Astrocyte (in vitro differentiated cells and primary cell): ENCODE data around the gene VOPP1. TPM values are rescaled to one million over a fixed set of nuclear protein-coding genes. Genes with fewer than 3 reads are reported as not detected.

Source experiments
- DNase-seq: peaks from one replicate; pipeline ENCODE4 v3.0.0-alpha.2; 2010; ENCODE audit warnings: low read depth
- FAIRE-seq: peaks from 2 replicates; lab custom pipeline; 2011; peaks lifted over from hg19 to GRCh38; lab: Jason Lieb, UNC
- H2AFZ ChIP-seq: 2 replicates; pipeline ENCODE4 v1.6.0; 2012; ENCODE audit warnings: low read depth, low read length, inconsistent platforms
- H3K27ac ChIP-seq: 2 replicates; pipeline ENCODE4 v1.5.1; 2011; ENCODE audit warnings: low read depth, low read length, inconsistent platforms
- H3K27me3 ChIP-seq: 2 replicates; pipeline ENCODE4 v1.6.0; 2011; ENCODE audit warnings: low read length, inconsistent platforms; ENCODE audit not compliant: insufficient read depth
- H3K36me3 ChIP-seq: 2 replicates; pipeline ENCODE4 v1.5.1; 2011; ENCODE audit warnings: low read length, inconsistent platforms; ENCODE audit not compliant: insufficient read depth
- H3K4me1 ChIP-seq: 2 replicates; pipeline ENCODE4 v1.5.1; 2011; ENCODE audit warnings: low read length, inconsistent platforms; ENCODE audit not compliant: insufficient read depth
- H3K4me2 ChIP-seq: 2 replicates; pipeline ENCODE4 v1.6.0; 2012; ENCODE audit warnings: low read length, inconsistent platforms
- H3K4me3 ChIP-seq: 2 replicates; pipeline ENCODE4 v1.5.1; 2011; ENCODE audit warnings: low read depth, mild to moderate bottlenecking, low read length, inconsistent platforms; ENCODE audit not compliant: insufficient read depth
- H3K79me2 ChIP-seq: 2 replicates; pipeline ENCODE4 v1.6.0; 2012; ENCODE audit warnings: mild to moderate bottlenecking, low read length, inconsistent platforms; ENCODE audit not compliant: insufficient read depth
- H3K9ac ChIP-seq: 2 replicates; pipeline ENCODE4 v1.6.0; 2012; ENCODE audit warnings: mild to moderate bottlenecking, low read length, inconsistent platforms
- H3K9me3 ChIP-seq: 2 replicates; pipeline ENCODE4 v1.5.1; 2012; ENCODE audit warnings: low read depth, mild to moderate bottlenecking, low read length, inconsistent platforms; ENCODE audit not compliant: insufficient read depth
- H4K20me1 ChIP-seq: 2 replicates; pipeline ENCODE4 v1.6.0; 2012; ENCODE audit warnings: low read length, inconsistent platforms; ENCODE audit not compliant: insufficient read depth
- H3K27ac Mint-ChIP-seq: one replicate; pipeline ENCODE4 v1.8.0; 2021; ENCODE audit warnings: mild to moderate bottlenecking, mixed read lengths; ENCODE audit not compliant: unreplicated experiment
- H3K27me3 Mint-ChIP-seq: one replicate; pipeline ENCODE4 v1.8.0; 2021; ENCODE audit warnings: low read depth, mixed read lengths; ENCODE audit not compliant: unreplicated experiment
- H3K36me3 Mint-ChIP-seq: one replicate; pipeline ENCODE4 v1.8.0; 2021; ENCODE audit warnings: low read depth, mixed read lengths; ENCODE audit not compliant: unreplicated experiment
- H3K4me1 Mint-ChIP-seq: one replicate; pipeline ENCODE4 v1.8.0; 2021; ENCODE audit warnings: low read depth, mixed read lengths; ENCODE audit not compliant: unreplicated experiment
- H3K4me3 Mint-ChIP-seq: one replicate; pipeline ENCODE4 v1.8.0; 2021; ENCODE audit warnings: mild to moderate bottlenecking, moderate library complexity, mixed read lengths; ENCODE audit not compliant: unreplicated experiment
- H3K9me3 Mint-ChIP-seq: one replicate; pipeline ENCODE4 v1.8.0; 2021; ENCODE audit warnings: mild to moderate bottlenecking, mixed read lengths; ENCODE audit not compliant: unreplicated experiment
- EZH2 ChIP-seq: IDR thresholded peaks from 2 replicates; pipeline ENCODE4 v1.6.1; 2012; ENCODE audit warnings: mild to moderate bottlenecking, low read length, inconsistent platforms; ENCODE audit not compliant: insufficient read depth
- total RNA-seq: library from RNA; stranded (reverse); gene quantifications from 2 replicates; pipeline ENCODE4 v1.2.1, GENCODE V29; 2021
- TF ChIP-seq, protein P1 (sequence below): IDR thresholded peaks from 2 replicates; pipeline ENCODE4 v1.5.1; 2011; ENCODE audit warnings: low read depth, mild to moderate bottlenecking, inconsistent platforms, low read length, moderate library complexity; ENCODE audit not compliant: insufficient read depth

Gene VOPP1
- total RNA-seq, 1 donor from 2014 or later: 133 TPM

DNA sequence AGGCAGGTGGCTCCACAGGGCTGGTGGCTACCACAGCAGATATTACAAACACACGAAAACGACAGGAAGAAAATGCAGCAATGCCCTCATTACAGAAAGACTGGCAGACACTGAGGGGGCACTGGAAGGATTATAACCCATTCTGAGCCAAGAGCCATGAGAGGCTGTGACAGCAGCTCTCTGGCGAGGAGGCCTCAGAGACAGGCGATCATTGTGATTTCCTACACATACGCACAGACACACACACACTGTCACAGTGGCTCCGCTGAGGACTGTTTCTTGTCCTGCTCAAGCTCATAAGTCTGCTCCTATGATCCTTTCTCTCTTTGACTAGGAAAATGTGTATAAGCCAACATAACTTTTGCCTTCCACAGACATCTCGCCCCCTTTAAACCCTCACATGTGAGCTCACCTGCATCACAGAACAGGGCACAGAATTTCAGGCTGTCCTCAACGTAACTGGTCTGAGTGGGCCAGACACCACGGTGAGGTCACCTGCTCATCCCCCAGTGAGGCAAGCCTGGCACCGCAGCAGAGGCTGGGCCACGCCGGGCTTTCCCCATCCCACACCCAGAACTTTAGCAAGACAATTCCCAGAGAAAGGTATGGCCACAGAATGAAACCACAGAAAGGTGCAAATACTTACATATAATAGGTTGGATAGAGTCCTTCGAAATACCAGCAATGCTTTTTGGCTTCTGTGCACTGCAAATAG lies 51.7 kb downstream of the VOPP1 start:
- no peak overlapping the region for H3K9ac ChIP-seq
- Mint-ChIP-seq H3K9me3 (no peaks in the 10 kb centered on the region), H3K4me1 (peaks cover 34% of the 10 kb centered on the region), H3K36me3 (peaks cover 13% of the 10 kb centered on the region), H3K4me3 (no peak overlapping the region), H3K27me3 (no peaks in the 10 kb centered on the region), H3K27ac (no peak overlapping the region)
- H3K9me3 ChIP-seq: no peaks in the 10 kb centered on the region
- no peak for FAIRE-seq
- no peak for DNase-seq
- peaks cover 70% of the 10 kb centered on the region for H3K79me2 ChIP-seq
- no peak for TF ChIP-seq EZH2
- TF ChIP-seq, protein P1, sequence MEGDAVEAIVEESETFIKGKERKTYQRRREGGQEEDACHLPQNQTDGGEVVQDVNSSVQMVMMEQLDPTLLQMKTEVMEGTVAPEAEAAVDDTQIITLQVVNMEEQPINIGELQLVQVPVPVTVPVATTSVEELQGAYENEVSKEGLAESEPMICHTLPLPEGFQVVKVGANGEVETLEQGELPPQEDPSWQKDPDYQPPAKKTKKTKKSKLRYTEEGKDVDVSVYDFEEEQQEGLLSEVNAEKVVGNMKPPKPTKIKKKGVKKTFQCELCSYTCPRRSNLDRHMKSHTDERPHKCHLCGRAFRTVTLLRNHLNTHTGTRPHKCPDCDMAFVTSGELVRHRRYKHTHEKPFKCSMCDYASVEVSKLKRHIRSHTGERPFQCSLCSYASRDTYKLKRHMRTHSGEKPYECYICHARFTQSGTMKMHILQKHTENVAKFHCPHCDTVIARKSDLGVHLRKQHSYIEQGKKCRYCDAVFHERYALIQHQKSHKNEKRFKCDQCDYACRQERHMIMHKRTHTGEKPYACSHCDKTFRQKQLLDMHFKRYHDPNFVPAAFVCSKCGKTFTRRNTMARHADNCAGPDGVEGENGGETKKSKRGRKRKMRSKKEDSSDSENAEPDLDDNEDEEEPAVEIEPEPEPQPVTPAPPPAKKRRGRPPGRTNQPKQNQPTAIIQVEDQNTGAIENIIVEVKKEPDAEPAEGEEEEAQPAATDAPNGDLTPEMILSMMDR: no peak
- H4K20me1 ChIP-seq: peaks cover 91% of the 10 kb centered on the region
- H2AFZ ChIP-seq: no peak overlapping the region
- peaks cover 22% of the 10 kb centered on the region for H3K36me3 ChIP-seq
- no peak overlapping the region for H3K4me2 ChIP-seq
- no peaks in the 10 kb centered on the region for H3K27me3 ChIP-seq
- no peak overlapping the region for H3K27ac ChIP-seq
- no peak overlapping the region for H3K4me3 ChIP-seq
- H3K4me1 ChIP-seq: no peaks in the 10 kb centered on the region

GRCh38 chr7:55518836-55519235 lies 53.5 kb downstream of the VOPP1 start:
- DNase-seq (no peak), FAIRE-seq (no peak)
- no peak overlapping the region for H3K27ac ChIP-seq
- H3K9me3 ChIP-seq: no peaks in the 10 kb centered on the region
- no peaks in the 10 kb centered on the region for H3K27me3 Mint-ChIP-seq
- no peak overlapping the region for H3K9ac ChIP-seq
- H3K36me3 ChIP-seq: peaks cover 25% of the 10 kb centered on the region
- H3K36me3 Mint-ChIP-seq: peaks cover 20% of the 10 kb centered on the region
- H3K79me2 ChIP-seq: peaks cover 55% of the 10 kb centered on the region
- H2AFZ ChIP-seq: no peak overlapping the region
- no peak overlapping the region for H3K4me3 ChIP-seq
- no peak for TF ChIP-seq EZH2
- TF ChIP-seq, protein P1: no peak
- peaks cover 91% of the 10 kb centered on the region for H4K20me1 ChIP-seq
- no peak overlapping the region for H3K4me2 ChIP-seq
- H3K4me1 Mint-ChIP-seq: peaks cover 35% of the 10 kb centered on the region
- H3K4me3 Mint-ChIP-seq: no peak overlapping the region
- no peaks in the 10 kb centered on the region for H3K27me3 ChIP-seq
- no peaks in the 10 kb centered on the region for H3K9me3 Mint-ChIP-seq
- H3K27ac Mint-ChIP-seq: no peak overlapping the region
- H3K4me1 ChIP-seq: no peaks in the 10 kb centered on the region
